Muscle of leg (tissue), 11 donors: ENCODE measurements around the gene PPP1R13L. TPM values are rescaled to one million over a fixed set of nuclear protein-coding genes. Genes with fewer than 3 reads are reported as not detected.
A peak's percentile ranks its signal among the peaks of the same experiment; 100 is the strongest.

Experiments used
- DNase-seq: peaks from one replicate; pipeline ENCODE4 v3.0.0; 2013
- H3K27ac ChIP-seq: one replicate; pipeline ENCODE4 v1.5.1; 2013; ENCODE audit warnings: mild to moderate bottlenecking, low read length, control low read depth
- H3K27me3 ChIP-seq: one replicate; pipeline ENCODE4 v1.6.1; 2013; ENCODE audit warnings: low read length; ENCODE audit not compliant: control insufficient read depth, insufficient read depth
- H3K36me3 ChIP-seq: one replicate; pipeline ENCODE4 v1.6.1; 2013; ENCODE audit warnings: low read length; ENCODE audit not compliant: control insufficient read depth, insufficient read depth
- H3K4me1 ChIP-seq: one replicate; pipeline ENCODE4 v1.6.1; 2013; ENCODE audit warnings: low read length; ENCODE audit not compliant: control insufficient read depth, insufficient read depth
- H3K4me3 ChIP-seq: one replicate; pipeline ENCODE4 v1.5.1; 2013; ENCODE audit warnings: low read length, control low read depth
- H3K9me3 ChIP-seq: replicated peaks from 2 replicates; pipeline ENCODE4 v1.6.1; 2013; ENCODE audit warnings: low read depth, low read length; ENCODE audit not compliant: control insufficient read depth
- WGBS: methylation state at CpG from one replicate; pipeline ENCODE4 v1.1.5; 2013; ENCODE audit warnings: missing lambda C conversion rate; ENCODE audit not compliant: insufficient coverage; 5-methylcytosine and 5-hydroxymethylcytosine counted together
- polyA plus RNA-seq, 8 donors: library from polyadenylated mRNA; unstranded; fragments of 120-200 nt; gene quantifications; one replicate each; pipeline versions ENCODE4 v1.2.1 to v1.2.3, GENCODE V29; 2013; ENCODE audit warnings: inconsistent platforms in 1 of 8, low replicate concordance in 1 of 8; ENCODE audit not compliant: insufficient read length in 8 of 8, insufficient read depth in 1 of 8
- total RNA-seq: library from RNA; stranded (reverse); fragments of 120-200 nt; gene quantifications from one replicate; pipeline ENCODE4 v1.2.4, GENCODE V29; 2013

Gene PPP1R13L
- total and polyA plus RNA-seq, 9 donors: 1.7 to 8.4 (median 3.4) TPM

- WGBS: 4% methylated on average over 42 of the region's 47 CpGs
- peaks cover 53% of the 10 kb centered on the region for H3K4me1 ChIP-seq
- peak overlapping the region; percentile 46 for H3K4me3 ChIP-seq
- no peaks in the 10 kb centered on the region for H3K27me3 ChIP-seq
- DNase-seq: peak; percentile 98
- H3K27ac ChIP-seq: peak overlapping the region; percentile 95
- H3K9me3 ChIP-seq: no peaks in the 10 kb centered on the region
- H3K36me3 ChIP-seq: no peaks in the 10 kb centered on the region
Observed at GRCh38 chr19:45444318-45445041, 39.6 kb upstream of the PPP1R13L start.

GRCh38 chr19:45443462-45444317, 38.8 kb upstream of the PPP1R13L start:
- DNase-seq: peak; percentile 94
- Histone ChIP-seq H3K4me3 (peak overlapping the region; percentile 62), H3K4me1 (peaks cover 48% of the 10 kb centered on the region), H3K27ac (peak overlapping the region; percentile 98), H3K27me3 (no peaks in the 10 kb centered on the region), H3K36me3 (no peaks in the 10 kb centered on the region), H3K9me3 (no peaks in the 10 kb centered on the region)
- under 1% methylated on average over 44 of the region's 49 CpGs for WGBS

DNA sequence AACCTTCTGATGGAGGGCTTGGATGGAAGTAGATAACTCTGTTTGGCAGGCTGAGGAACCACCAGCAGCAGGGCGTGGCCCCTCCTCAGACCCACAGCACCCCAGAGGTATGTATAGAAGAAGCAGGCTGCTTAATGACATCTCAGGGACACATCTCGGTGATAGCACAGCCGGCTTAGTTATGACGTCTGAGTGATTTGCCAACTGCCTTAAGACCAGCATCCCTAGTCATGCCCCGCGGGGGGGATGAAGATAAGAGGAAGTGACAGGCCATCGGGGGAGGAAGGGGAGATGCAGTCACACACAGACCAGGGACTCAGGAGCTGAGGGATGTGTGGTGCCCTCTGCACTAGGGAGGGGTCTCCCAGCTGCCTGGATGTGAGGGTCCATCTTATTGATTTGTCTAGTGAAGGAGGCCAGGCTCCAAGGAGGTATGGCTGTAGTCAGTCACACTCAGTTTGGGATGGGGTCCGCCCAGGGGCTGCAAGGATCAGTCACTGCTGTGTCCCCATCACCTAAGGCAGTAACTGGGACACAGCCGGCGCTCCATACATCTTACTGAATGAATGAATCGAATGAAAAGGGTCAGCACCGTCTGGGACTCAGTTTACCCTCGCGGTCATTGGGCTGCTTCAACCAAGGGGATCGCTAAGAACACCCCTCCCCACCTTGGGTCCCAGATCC, 38.1 kb upstream of the PPP1R13L start:
- WGBS: 10% methylated on average over 10 of the region's 15 CpGs
- peak; percentile 81 for DNase-seq
- no peaks in the 10 kb centered on the region for H3K9me3 ChIP-seq
- peak overlapping the region; percentile 98 for H3K27ac ChIP-seq
- peak overlapping the region; percentile 62 for H3K4me3 ChIP-seq
- no peaks in the 10 kb centered on the region for H3K36me3 ChIP-seq
- peaks cover 47% of the 10 kb centered on the region for H3K4me1 ChIP-seq
- H3K27me3 ChIP-seq: no peaks in the 10 kb centered on the region

DNA sequence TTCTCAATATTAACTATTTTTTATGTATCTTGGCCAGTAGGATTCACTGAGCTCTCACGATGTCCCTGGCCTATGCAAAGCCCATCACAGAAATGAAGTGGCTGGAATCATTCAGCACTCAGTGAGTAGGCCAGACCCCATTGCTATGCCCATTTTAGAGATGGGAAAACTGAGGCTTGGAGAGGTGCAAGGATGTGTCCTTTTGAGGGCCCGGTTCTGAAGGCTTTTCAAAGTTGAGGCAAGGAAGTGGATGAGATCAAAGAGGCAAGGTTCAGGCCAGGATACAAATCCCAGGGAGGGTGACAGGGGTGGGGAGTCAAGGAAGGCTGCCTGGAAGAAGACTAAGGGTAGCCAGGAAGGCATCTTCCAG, 37.5 kb upstream of the PPP1R13L start:
- Histone ChIP-seq H3K4me3 (no peak overlapping the region), H3K27ac (peak overlapping the region; percentile 98), H3K9me3 (no peaks in the 10 kb centered on the region), H3K36me3 (no peaks in the 10 kb centered on the region), H3K27me3 (no peaks in the 10 kb centered on the region), H3K4me1 (peaks cover 47% of the 10 kb centered on the region)
- no peak for DNase-seq
- WGBS: 69% methylated on average over 2 of the region's 2 CpGs

GRCh38 chr19:45440873-45441654, 36.2 kb upstream of the PPP1R13L start:
- Histone ChIP-seq H3K9me3 (no peaks in the 10 kb centered on the region), H3K4me1 (peaks cover 42% of the 10 kb centered on the region), H3K27ac (peak overlapping the region; percentile 87), H3K36me3 (no peaks in the 10 kb centered on the region), H3K27me3 (no peaks in the 10 kb centered on the region), H3K4me3 (no peak overlapping the region)
- WGBS: 96% methylated on average over 6 of the region's 9 CpGs
- DNase-seq: no peak

- no peak for DNase-seq
- Histone ChIP-seq H3K27me3 (no peaks in the 10 kb centered on the region), H3K9me3 (no peaks in the 10 kb centered on the region), H3K4me3 (peak overlapping the region; percentile 45), H3K36me3 (no peaks in the 10 kb centered on the region), H3K27ac (peak overlapping the region; percentile 87), H3K4me1 (peaks cover 40% of the 10 kb centered on the region)
- WGBS: 53% methylated on average over 3 of the region's 9 CpGs
Observed at GRCh38 chr19:45440259-45440638, 35.4 kb upstream of the PPP1R13L start.

DNA sequence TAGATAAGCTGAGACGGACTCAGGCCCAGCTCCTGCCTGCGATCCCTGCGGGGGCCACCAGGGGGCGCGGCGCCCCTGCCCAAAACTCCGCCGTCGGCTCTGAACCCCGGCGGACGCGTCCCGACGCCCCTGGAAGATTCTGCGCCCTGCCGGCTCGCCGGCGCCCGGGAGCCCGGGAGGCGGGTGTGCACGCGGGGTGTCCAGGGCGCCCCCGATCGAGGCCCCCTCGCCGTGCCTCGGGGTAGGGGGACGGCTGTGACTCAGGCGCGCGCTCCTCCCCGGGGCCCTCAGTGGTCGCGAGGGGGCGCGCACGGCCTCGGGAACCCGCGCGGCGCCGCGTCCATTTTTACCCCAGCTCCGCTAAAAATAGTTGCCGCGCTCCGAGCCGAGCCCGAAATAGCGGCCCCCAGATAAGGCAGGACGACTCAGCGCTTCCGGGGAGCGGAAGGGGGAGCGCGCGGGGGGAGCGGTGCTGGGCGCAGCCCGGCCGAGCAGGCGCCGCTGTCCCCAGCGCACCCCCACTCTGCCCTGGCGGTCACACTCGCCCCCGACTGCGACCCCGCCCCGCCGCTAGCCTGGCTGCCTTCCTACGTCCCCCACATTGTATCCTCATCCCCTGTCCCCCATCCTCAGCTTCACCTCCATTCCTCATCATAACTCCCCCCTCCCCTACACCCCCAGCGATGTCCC, 34.8 kb upstream of the PPP1R13L start:
- peak; percentile 94 for DNase-seq
- no peaks in the 10 kb centered on the region for H3K9me3 ChIP-seq
- H3K36me3 ChIP-seq: no peaks in the 10 kb centered on the region
- under 1% methylated on average over 77 of the region's 78 CpGs for WGBS
- peaks cover 36% of the 10 kb centered on the region for H3K4me1 ChIP-seq
- H3K4me3 ChIP-seq: peak overlapping the region; percentile 45
- H3K27ac ChIP-seq: peak overlapping the region; percentile 87
- no peaks in the 10 kb centered on the region for H3K27me3 ChIP-seq

- no CpG with 5 or more reads among the region's 10 CpGs for WGBS
- Histone ChIP-seq H3K9me3 (no peaks in the 10 kb centered on the region), H3K27me3 (no peaks in the 10 kb centered on the region), H3K4me1 (peaks cover 32% of the 10 kb centered on the region), H3K4me3 (peak overlapping the region; percentile 45), H3K36me3 (no peaks in the 10 kb centered on the region), H3K27ac (peak overlapping the region; percentile 87)
- DNase-seq: no peak
Observed at GRCh38 chr19:45439190-45439568, 34.3 kb upstream of the PPP1R13L start.

GRCh38 chr19:45437328-45437727, 32.5 kb upstream of the PPP1R13L start:
- no peaks in the 10 kb centered on the region for H3K9me3 ChIP-seq
- H3K36me3 ChIP-seq: no peaks in the 10 kb centered on the region
- WGBS: no CpG with 5 or more reads among the region's 3 CpGs
- no peak for DNase-seq
- no peak overlapping the region for H3K27ac ChIP-seq
- no peaks in the 10 kb centered on the region for H3K27me3 ChIP-seq
- no peak overlapping the region for H3K4me3 ChIP-seq
- peaks cover 16% of the 10 kb centered on the region for H3K4me1 ChIP-seq
